GM12864 (cell line): Measurements from ENCODE around the gene RNU7-1.

Experiments
- DNase-seq: peaks from one replicate; pipeline ENCODE4 v3.0.0-alpha.2; 2011; ENCODE audit warnings: low read depth
- H3K4me3 ChIP-seq: 2 replicates; pipeline ENCODE4 v1.5.1; 2011; ENCODE audit warnings: mild to moderate bottlenecking, low read depth, low read length, control low read depth
- CTCF ChIP-seq: IDR thresholded peaks from 2 replicates; pipeline ENCODE4 v1.5.1; 2011; ENCODE audit warnings: low read depth, mild to moderate bottlenecking, moderate library complexity, low read length, control low read depth, inconsistent platforms; ENCODE audit errors: missing control alignments

Gene RNU7-1

GRCh38 chr12:6974180-6974579 lies 30.6 kb downstream of the RNU7-1 start:
- H3K4me3 ChIP-seq, result no peak overlapping the region
- no peak for TF ChIP-seq CTCF
- no peak for DNase-seq

- DNase-seq, result no peak
- H3K4me3 ChIP-seq, result no peak overlapping the region
- no peak for TF ChIP-seq CTCF
These were observed 31.8 kb downstream of the RNU7-1 start for GRCh38 chr12:6975297-6976032.

GRCh38 chr12:6977653-6978052 lies 34.0 kb downstream of the RNU7-1 start:
- H3K4me3 ChIP-seq, result no peak overlapping the region
- TF ChIP-seq CTCF, result no peak
- no peak for DNase-seq

GRCh38 chr12:6978188-6978587 lies 34.6 kb downstream of the RNU7-1 start:
- DNase-seq, result no peak

GRCh38 chr12:6978611-6979011 lies 35.0 kb downstream of the RNU7-1 start:
- no peak for DNase-seq

More at GRCh38 chr12:6978188-6978587, 34.6 kb downstream of the RNU7-1 start:
- H3K4me3 ChIP-seq, result no peak overlapping the region
- no peak for TF ChIP-seq CTCF

GRCh38 chr12:6979021-6979420 lies 35.4 kb downstream of the RNU7-1 start:
- no peak for TF ChIP-seq CTCF
- no peak for DNase-seq
- no peak overlapping the region for H3K4me3 ChIP-seq

More at GRCh38 chr12:6978611-6979011, 35.0 kb downstream of the RNU7-1 start:
- H3K4me3 ChIP-seq, result no peak overlapping the region
- no peak for TF ChIP-seq CTCF

GRCh38 chr12:6979453-6979852 lies 35.8 kb downstream of the RNU7-1 start:
- TF ChIP-seq CTCF, result no peak
- no peak for DNase-seq
- H3K4me3 ChIP-seq, result no peak overlapping the region
